Subcutaneous adipose tissue (tissue), 4 donors: ENCODE results near the gene GGTA1. TPM values are rescaled to one million over a fixed set of nuclear protein-coding genes. Genes with fewer than 3 reads are reported as not detected.

Experiments
- CTCF ChIP-seq: fragments of 450-650 bp; IDR thresholded peaks from one replicate; pipeline ENCODE4 v1.5.1; 2016; ENCODE audit warnings: low read depth, mild to moderate bottlenecking, control low read depth, antibody characterized with exemption, moderate library complexity
- total RNA-seq, 4 donors: library from RNA; depleted of rRNA; stranded (reverse); fragments of >200 nt; gene quantifications; one replicate each; pipeline ENCODE4 v1.1.0, GENCODE V29; 2016

The GGTA1 gene
- total RNA-seq, 4 donors from 2014 or later: 12.4 to 30.9 (median 17.5) TPM

GRCh38 chr9:121498150-121498486 lies 1.5 kb downstream of the GGTA1 start:
- TF ChIP-seq CTCF: no peak

- TF ChIP-seq CTCF: no peak
Observed at GRCh38 chr9:121495976-121496375, 3.7 kb downstream of the GGTA1 start.

- no peak for TF ChIP-seq CTCF
Observed at GRCh38 chr9:121494192-121494591, 5.5 kb downstream of the GGTA1 start.

- TF ChIP-seq CTCF: no peak
Observed at GRCh38 chr9:121491111-121491510, 8.5 kb downstream of the GGTA1 start.

- TF ChIP-seq CTCF: no peak
Observed at GRCh38 chr9:121489344-121489743, 10.3 kb downstream of the GGTA1 start.

GRCh38 chr9:121486043-121486442 lies 13.6 kb downstream of the GGTA1 start:
- no peak for TF ChIP-seq CTCF

GRCh38 chr9:121485623-121486022 lies 14.0 kb downstream of the GGTA1 start:
- no peak for TF ChIP-seq CTCF
